HG02840 (cell line): ENCODE results near the gene PPM1G.

Experiments used
- ATAC-seq: cut with Tn5 transposase; IDR thresholded peaks from one replicate; pipeline ENCODE4 v1.9.1; 2021; ENCODE audit warnings: mild to moderate bottlenecking, moderate library complexity, moderate number of reproducible peaks; ENCODE audit not compliant: unreplicated experiment, low FRiP score

The PPM1G gene

GRCh38 chr2:27350106-27350693 lies 59.2 kb downstream of the PPM1G start:
- ATAC-seq = no peak

GRCh38 chr2:27347641-27348040 lies 61.8 kb downstream of the PPM1G start:
- ATAC-seq = no peak

- ATAC-seq = no peak
Measured at GRCh38 chr2:27336173-27336572, 73.2 kb downstream of the PPM1G start.

GRCh38 chr2:27335311-27335710 lies 74.1 kb downstream of the PPM1G start:
- no peak for ATAC-seq
